WTC11 (cell line): Measurements from ENCODE around the gene TNFSF11. TPM values are rescaled to one million over a fixed set of nuclear protein-coding genes. Genes with fewer than 3 reads are reported as not detected.

Source experiments
- ATAC-seq: fragments of 200-7000 bp; cut with Tn5 transposase; 2 replicates; pipeline ENCODE4 v1.10.0; 2021; ENCODE audit warnings: mild to moderate bottlenecking, moderate library complexity
- CTCF ChIA-PET: fragments of 300-600 bp; sonication (Branson Sonifier 250); formaldehyde crosslinking; loops from one replicate; lab custom pipeline; 2021; ENCODE audit warnings: antibody characterized with exemption; lab: Charles Lee
- POLR2A ChIA-PET: fragments of 350-600 bp; sonication (Branson Sonifier 250); formaldehyde crosslinking; loops from one replicate; lab custom pipeline; 2021; ENCODE audit warnings: antibody characterized with exemption; lab: Charles Lee
- DNase-seq: peaks from one replicate; pipeline ENCODE4 v3.0.0; 2021; ENCODE audit warnings: low spot score
- H3K27ac Mint-ChIP-seq: 2 replicates; pipeline ENCODE4 v1.8.0; 2021; ENCODE audit warnings: mixed read lengths
- H3K27me3 Mint-ChIP-seq: 2 replicates; pipeline ENCODE4 v1.8.0; 2021; ENCODE audit warnings: low read depth, mild to moderate bottlenecking, moderate library complexity, mixed read lengths
- H3K36me3 Mint-ChIP-seq: 2 replicates; pipeline ENCODE4 v1.8.0; 2021; ENCODE audit warnings: mixed read lengths
- H3K4me1 Mint-ChIP-seq: 2 replicates; pipeline ENCODE4 v1.8.0; 2022; ENCODE audit warnings: mixed read lengths
- H3K4me3 Mint-ChIP-seq: 2 replicates; pipeline ENCODE4 v1.8.0; 2021; ENCODE audit warnings: mild to moderate bottlenecking, moderate library complexity, mixed read lengths
- H3K9me3 Mint-ChIP-seq: 2 replicates; pipeline ENCODE4 v1.8.0; 2021; ENCODE audit warnings: mixed read lengths
- GABPB1 ChIP-seq: sonication (generic); formaldehyde crosslinking; IDR thresholded peaks from 2 replicates; pipeline ENCODE4 v1.8.1; 2023; ENCODE audit warnings: mild to moderate bottlenecking, missing genetic modification reagents
- JAZF1 ChIP-seq: fragments of 250-450 bp; sonication (Bioruptor Pico); IDR thresholded peaks from 2 replicates; pipeline ENCODE4 v1.9.0; 2021; ENCODE audit warnings: moderate library complexity, mild to moderate bottlenecking, inconsistent platforms
- JUN ChIP-seq: sonication (generic); formaldehyde crosslinking; IDR thresholded peaks from 2 replicates; pipeline ENCODE4 v1.8.0; 2023; ENCODE audit warnings: mild to moderate bottlenecking, missing genetic modification reagents
- RELA ChIP-seq: sonication (generic); formaldehyde crosslinking; IDR thresholded peaks from 2 replicates; pipeline ENCODE4 v1.8.1; 2022; ENCODE audit warnings: missing genetic modification reagents, mild to moderate bottlenecking, borderline replicate concordance
- SP1 ChIP-seq: sonication (generic); formaldehyde crosslinking; conservative IDR thresholded peaks from 2 replicates; pipeline ENCODE4 v1.8.1; 2022; ENCODE audit warnings: missing genetic modification reagents
- TEAD4 ChIP-seq: sonication (generic); formaldehyde crosslinking; IDR thresholded peaks from 2 replicates; pipeline ENCODE4 v1.8.0; 2022; ENCODE audit warnings: mild to moderate bottlenecking, missing genetic modification reagents
- total RNA-seq: library from RNA; stranded (reverse); gene quantifications from 3 replicates; pipeline ENCODE4 v1.2.3, GENCODE V29; 2021
- TF ChIP-seq, protein P1 (sequence below): fragments of 250-450 bp; sonication (Bioruptor Pico); IDR thresholded peaks from 2 replicates; pipeline ENCODE4 v2.1.2; 2022; ENCODE audit warnings: mild to moderate bottlenecking, moderate library complexity
- TF ChIP-seq, protein P2 (sequence below): sonication (generic); formaldehyde crosslinking; IDR thresholded peaks from 2 replicates; pipeline ENCODE4 v1.8.1; 2022; ENCODE audit warnings: low read depth, mild to moderate bottlenecking, moderate library complexity, missing genetic modification reagents, borderline replicate concordance
- TF ChIP-seq, protein P3 (sequence below): sonication (generic); formaldehyde crosslinking; IDR thresholded peaks from 2 replicates; pipeline ENCODE4 v1.8.1; 2022; ENCODE audit warnings: mild to moderate bottlenecking, moderate library complexity, missing genetic modification reagents
- TF ChIP-seq, protein P4 (sequence below): sonication (generic); formaldehyde crosslinking; conservative IDR thresholded peaks from 2 replicates; pipeline ENCODE4 v1.8.1; 2022; ENCODE audit warnings: mild to moderate bottlenecking, missing genetic modification reagents
- TF ChIP-seq, protein P5 (sequence below): fragments of 250-450 bp; sonication (Bioruptor Pico); IDR thresholded peaks from 2 replicates; pipeline ENCODE4 v1.9.0; 2021; ENCODE audit warnings: moderate library complexity, mild to moderate bottlenecking, inconsistent platforms, borderline replicate concordance
- TF ChIP-seq, protein P6 (sequence below): sonication (generic); formaldehyde crosslinking; IDR thresholded peaks from 2 replicates; pipeline ENCODE4 v1.8.0; 2022; ENCODE audit warnings: mild to moderate bottlenecking, missing genetic modification reagents
- TF ChIP-seq, protein P7 (sequence below): sonication (generic); formaldehyde crosslinking; IDR thresholded peaks from 2 replicates; pipeline ENCODE4 v1.8.0; 2022; ENCODE audit warnings: mild to moderate bottlenecking, missing genetic modification reagents
- TF ChIP-seq, protein P8 (sequence below): sonication (generic); formaldehyde crosslinking; IDR thresholded peaks from 2 replicates; pipeline ENCODE4 v1.8.0; 2023; ENCODE audit warnings: mild to moderate bottlenecking, missing genetic modification reagents
- TF ChIP-seq, protein P9 (sequence below): sonication (generic); formaldehyde crosslinking; IDR thresholded peaks from 2 replicates; pipeline ENCODE4 v1.8.1; 2023; ENCODE audit warnings: mild to moderate bottlenecking, missing genetic modification reagents, borderline replicate concordance

TNFSF11 gene
- total RNA-seq, 1 experiment from 2014 or later, result 6.1 TPM

DNA sequence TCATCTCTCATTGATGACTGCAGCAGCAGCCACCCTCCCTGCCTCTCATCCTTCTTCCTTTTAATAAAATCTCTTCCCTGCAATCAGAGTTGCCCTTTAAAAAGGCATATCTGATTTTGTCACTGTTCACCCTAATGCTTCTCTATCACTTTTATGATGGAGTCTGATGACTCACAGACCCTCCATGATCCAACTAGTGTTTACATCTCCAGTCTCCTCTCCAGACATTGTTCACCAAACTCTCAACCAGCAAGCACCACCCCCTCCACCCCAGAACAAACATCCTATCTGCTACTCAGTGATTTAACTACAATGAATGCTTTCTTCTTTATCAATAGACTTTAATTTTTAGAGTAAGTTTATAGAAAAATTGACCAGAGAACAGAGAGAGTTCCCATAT, 59.5 kb downstream of the TNFSF11 start:
- no peaks in the 10 kb centered on the region for H3K4me1 Mint-ChIP-seq
- POLR2A ChIA-PET, result no interaction called here

DNA sequence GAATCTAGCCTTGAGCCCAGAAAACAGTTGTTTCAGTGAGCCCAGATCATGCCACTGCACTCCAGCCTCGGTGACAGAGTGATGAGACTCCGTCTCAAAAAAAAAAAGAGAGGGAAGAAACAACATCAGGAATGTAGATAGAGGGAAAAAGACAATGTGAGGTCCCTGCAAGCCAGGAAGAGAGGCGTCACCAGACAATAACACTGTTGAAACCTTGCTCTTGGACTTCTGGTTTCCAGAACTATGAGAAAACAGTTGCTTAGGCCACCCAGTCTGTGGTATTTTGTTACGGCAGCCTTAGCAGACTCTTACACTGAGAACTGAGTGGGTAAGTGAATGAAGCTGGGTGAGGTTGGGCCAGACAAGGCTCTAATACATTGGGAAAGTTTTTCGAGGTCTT, 64.1 kb downstream of the TNFSF11 start:
- Mint-ChIP-seq H3K27me3 (no peaks in the 10 kb centered on the region), H3K27ac (no peak overlapping the region), H3K4me1 (peaks cover 4% of the 10 kb centered on the region), H3K36me3 (peaks cover 5% of the 10 kb centered on the region), H3K9me3 (peaks cover 25% of the 10 kb centered on the region), H3K4me3 (no peak overlapping the region)
- DNase-seq, result no peak
- CTCF ChIA-PET, result no interaction called here
- POLR2A ChIA-PET, result no interaction called here
- ATAC-seq, result no peak
- TF ChIP-seq, protein P1, sequence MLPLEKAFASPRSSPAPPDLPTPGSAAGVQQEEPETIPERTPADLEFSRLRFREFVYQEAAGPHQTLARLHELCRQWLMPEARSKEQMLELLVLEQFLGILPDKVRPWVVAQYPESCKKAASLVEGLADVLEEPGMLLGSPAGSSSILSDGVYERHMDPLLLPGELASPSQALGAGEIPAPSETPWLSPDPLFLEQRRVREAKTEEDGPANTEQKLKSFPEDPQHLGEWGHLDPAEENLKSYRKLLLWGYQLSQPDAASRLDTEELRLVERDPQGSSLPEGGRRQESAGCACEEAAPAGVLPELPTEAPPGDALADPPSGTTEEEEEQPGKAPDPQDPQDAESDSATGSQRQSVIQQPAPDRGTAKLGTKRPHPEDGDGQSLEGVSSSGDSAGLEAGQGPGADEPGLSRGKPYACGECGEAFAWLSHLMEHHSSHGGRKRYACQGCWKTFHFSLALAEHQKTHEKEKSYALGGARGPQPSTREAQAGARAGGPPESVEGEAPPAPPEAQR (CRISPR knock-in tag), result no peak
- TF ChIP-seq, protein P2, sequence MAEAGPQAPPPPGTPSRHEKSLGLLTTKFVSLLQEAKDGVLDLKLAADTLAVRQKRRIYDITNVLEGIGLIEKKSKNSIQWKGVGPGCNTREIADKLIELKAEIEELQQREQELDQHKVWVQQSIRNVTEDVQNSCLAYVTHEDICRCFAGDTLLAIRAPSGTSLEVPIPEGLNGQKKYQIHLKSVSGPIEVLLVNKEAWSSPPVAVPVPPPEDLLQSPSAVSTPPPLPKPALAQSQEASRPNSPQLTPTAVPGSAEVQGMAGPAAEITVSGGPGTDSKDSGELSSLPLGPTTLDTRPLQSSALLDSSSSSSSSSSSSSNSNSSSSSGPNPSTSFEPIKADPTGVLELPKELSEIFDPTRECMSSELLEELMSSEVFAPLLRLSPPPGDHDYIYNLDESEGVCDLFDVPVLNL (CRISPR knock-in tag), result no peak
- TF ChIP-seq RELA (CRISPR knock-in tag), result no peak
- TF ChIP-seq SP1 (CRISPR knock-in tag), result no peak
- TF ChIP-seq, protein P3, sequence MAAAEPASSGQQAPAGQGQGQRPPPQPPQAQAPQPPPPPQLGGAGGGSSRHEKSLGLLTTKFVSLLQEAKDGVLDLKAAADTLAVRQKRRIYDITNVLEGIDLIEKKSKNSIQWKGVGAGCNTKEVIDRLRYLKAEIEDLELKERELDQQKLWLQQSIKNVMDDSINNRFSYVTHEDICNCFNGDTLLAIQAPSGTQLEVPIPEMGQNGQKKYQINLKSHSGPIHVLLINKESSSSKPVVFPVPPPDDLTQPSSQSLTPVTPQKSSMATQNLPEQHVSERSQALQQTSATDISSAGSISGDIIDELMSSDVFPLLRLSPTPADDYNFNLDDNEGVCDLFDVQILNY (CRISPR knock-in tag), result no peak
- no peak for TF ChIP-seq GABPB1 (CRISPR knock-in tag)
- TF ChIP-seq, protein P4, sequence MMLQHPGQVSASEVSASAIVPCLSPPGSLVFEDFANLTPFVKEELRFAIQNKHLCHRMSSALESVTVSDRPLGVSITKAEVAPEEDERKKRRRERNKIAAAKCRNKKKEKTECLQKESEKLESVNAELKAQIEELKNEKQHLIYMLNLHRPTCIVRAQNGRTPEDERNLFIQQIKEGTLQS (CRISPR knock-in tag), result no peak

More for the DNA sequence above, 59.5 kb downstream of the TNFSF11 start:
- Mint-ChIP-seq H3K9me3 (no peaks in the 10 kb centered on the region), H3K4me3 (no peak overlapping the region), H3K36me3 (no peaks in the 10 kb centered on the region), H3K27ac (no peak overlapping the region), H3K27me3 (no peaks in the 10 kb centered on the region)
- TF ChIP-seq JAZF1 (no peak), TEAD4 (CRISPR knock-in tag) (no peak), JUN (no peak)
- TF ChIP-seq, protein P5, sequence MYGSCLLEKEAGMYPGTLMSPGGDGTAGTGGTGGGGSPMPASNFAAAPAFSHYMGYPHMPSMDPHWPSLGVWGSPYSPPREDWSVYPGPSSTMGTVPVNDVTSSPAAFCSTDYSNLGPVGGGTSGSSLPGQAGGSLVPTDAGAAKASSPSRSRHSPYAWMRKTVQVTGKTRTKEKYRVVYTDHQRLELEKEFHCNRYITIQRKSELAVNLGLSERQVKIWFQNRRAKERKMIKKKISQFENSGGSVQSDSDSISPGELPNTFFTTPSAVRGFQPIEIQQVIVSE (CRISPR knock-in tag), result no peak
- TF ChIP-seq, protein P6, sequence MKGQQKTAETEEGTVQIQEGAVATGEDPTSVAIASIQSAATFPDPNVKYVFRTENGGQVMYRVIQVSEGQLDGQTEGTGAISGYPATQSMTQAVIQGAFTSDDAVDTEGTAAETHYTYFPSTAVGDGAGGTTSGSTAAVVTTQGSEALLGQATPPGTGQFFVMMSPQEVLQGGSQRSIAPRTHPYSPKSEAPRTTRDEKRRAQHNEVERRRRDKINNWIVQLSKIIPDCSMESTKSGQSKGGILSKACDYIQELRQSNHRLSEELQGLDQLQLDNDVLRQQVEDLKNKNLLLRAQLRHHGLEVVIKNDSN (CRISPR knock-in tag), result no peak
- TF ChIP-seq, protein P7, sequence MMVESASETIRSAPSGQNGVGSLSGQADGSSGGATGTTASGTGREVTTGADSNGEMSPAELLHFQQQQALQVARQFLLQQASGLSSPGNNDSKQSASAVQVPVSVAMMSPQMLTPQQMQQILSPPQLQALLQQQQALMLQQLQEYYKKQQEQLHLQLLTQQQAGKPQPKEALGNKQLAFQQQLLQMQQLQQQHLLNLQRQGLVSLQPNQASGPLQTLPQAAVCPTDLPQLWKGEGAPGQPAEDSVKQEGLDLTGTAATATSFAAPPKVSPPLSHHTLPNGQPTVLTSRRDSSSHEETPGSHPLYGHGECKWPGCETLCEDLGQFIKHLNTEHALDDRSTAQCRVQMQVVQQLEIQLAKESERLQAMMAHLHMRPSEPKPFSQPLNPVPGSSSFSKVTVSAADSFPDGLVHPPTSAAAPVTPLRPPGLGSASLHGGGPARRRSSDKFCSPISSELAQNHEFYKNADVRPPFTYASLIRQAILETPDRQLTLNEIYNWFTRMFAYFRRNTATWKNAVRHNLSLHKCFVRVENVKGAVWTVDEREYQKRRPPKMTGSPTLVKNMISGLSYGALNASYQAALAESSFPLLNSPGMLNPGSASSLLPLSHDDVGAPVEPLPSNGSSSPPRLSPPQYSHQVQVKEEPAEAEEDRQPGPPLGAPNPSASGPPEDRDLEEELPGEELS (CRISPR knock-in tag), result no peak
- TF ChIP-seq, protein P8, sequence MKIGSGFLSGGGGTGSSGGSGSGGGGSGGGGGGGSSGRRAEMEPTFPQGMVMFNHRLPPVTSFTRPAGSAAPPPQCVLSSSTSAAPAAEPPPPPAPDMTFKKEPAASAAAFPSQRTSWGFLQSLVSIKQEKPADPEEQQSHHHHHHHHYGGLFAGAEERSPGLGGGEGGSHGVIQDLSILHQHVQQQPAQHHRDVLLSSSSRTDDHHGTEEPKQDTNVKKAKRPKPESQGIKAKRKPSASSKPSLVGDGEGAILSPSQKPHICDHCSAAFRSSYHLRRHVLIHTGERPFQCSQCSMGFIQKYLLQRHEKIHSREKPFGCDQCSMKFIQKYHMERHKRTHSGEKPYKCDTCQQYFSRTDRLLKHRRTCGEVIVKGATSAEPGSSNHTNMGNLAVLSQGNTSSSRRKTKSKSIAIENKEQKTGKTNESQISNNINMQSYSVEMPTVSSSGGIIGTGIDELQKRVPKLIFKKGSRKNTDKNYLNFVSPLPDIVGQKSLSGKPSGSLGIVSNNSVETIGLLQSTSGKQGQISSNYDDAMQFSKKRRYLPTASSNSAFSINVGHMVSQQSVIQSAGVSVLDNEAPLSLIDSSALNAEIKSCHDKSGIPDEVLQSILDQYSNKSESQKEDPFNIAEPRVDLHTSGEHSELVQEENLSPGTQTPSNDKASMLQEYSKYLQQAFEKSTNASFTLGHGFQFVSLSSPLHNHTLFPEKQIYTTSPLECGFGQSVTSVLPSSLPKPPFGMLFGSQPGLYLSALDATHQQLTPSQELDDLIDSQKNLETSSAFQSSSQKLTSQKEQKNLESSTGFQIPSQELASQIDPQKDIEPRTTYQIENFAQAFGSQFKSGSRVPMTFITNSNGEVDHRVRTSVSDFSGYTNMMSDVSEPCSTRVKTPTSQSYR, result no peak
- TF ChIP-seq, protein P9, sequence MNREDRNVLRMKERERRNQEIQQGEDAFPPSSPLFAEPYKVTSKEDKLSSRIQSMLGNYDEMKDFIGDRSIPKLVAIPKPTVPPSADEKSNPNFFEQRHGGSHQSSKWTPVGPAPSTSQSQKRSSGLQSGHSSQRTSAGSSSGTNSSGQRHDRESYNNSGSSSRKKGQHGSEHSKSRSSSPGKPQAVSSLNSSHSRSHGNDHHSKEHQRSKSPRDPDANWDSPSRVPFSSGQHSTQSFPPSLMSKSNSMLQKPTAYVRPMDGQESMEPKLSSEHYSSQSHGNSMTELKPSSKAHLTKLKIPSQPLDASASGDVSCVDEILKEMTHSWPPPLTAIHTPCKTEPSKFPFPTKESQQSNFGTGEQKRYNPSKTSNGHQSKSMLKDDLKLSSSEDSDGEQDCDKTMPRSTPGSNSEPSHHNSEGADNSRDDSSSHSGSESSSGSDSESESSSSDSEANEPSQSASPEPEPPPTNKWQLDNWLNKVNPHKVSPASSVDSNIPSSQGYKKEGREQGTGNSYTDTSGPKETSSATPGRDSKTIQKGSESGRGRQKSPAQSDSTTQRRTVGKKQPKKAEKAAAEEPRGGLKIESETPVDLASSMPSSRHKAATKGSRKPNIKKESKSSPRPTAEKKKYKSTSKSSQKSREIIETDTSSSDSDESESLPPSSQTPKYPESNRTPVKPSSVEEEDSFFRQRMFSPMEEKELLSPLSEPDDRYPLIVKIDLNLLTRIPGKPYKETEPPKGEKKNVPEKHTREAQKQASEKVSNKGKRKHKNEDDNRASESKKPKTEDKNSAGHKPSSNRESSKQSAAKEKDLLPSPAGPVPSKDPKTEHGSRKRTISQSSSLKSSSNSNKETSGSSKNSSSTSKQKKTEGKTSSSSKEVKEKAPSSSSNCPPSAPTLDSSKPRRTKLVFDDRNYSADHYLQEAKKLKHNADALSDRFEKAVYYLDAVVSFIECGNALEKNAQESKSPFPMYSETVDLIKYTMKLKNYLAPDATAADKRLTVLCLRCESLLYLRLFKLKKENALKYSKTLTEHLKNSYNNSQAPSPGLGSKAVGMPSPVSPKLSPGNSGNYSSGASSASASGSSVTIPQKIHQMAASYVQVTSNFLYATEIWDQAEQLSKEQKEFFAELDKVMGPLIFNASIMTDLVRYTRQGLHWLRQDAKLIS (CRISPR knock-in tag), result no peak
- TF ChIP-seq, protein P2 (CRISPR knock-in tag), result no peak
- ATAC-seq (no peak), DNase-seq (no peak)
- CTCF ChIA-PET, result no interaction called here
